Suprapubic skin (tissue), 3 donors: Measurements from ENCODE around the gene ANKRD34A.

Experiments used
- CTCF ChIP-seq, 2 donors: fragments of 200-600 bp in 1 of 2; fragments of 450-650 bp in 1 of 2; sonication (generic) in 1 of 2; IDR thresholded peaks; one replicate each; pipeline ENCODE4 v1.5.1; 2016 to 2019; ENCODE audit warnings: antibody characterized with exemption in 2 of 2, mild to moderate bottlenecking in 1 of 2, moderate library complexity in 1 of 2
- EP300 ChIP-seq: sonication (generic); formaldehyde crosslinking; IDR thresholded peaks from one replicate; pipeline ENCODE4 v1.6.1; 2017; ENCODE audit warnings: antibody characterized with exemption

GRCh38 chr1:145947551-145947950, 16.8 kb downstream of the ANKRD34A start:
- no peak for TF ChIP-seq EP300
- TF ChIP-seq CTCF (IDR thresholded peaks at IDR 0.05): no peak
